Glutamatergic neuron (in vitro differentiated cells): ENCODE data around the gene UBAC1. TPM values are rescaled to one million over a fixed set of nuclear protein-coding genes. Genes with fewer than 3 reads are reported as not detected.

Experiments
- DNase-seq: peaks from one replicate; pipeline ENCODE4 v3.0.0; 2022
- H3K27ac Mint-ChIP-seq: one replicate; pipeline ENCODE4 v1.8.0; 2020; ENCODE audit warnings: mild to moderate bottlenecking, mixed read lengths, inconsistent platforms; ENCODE audit not compliant: unreplicated experiment
- H3K27me3 Mint-ChIP-seq: one replicate; pipeline ENCODE4 v1.8.0; 2020; ENCODE audit warnings: mild to moderate bottlenecking, moderate library complexity, mixed read lengths, inconsistent platforms; ENCODE audit not compliant: unreplicated experiment
- H3K36me3 Mint-ChIP-seq: one replicate; pipeline ENCODE4 v1.8.0; 2020; ENCODE audit warnings: mild to moderate bottlenecking, mixed read lengths, inconsistent platforms; ENCODE audit not compliant: unreplicated experiment
- H3K4me1 Mint-ChIP-seq: one replicate; pipeline ENCODE4 v1.8.0; 2020; ENCODE audit warnings: mild to moderate bottlenecking, low read depth, mixed read lengths, inconsistent platforms; ENCODE audit not compliant: unreplicated experiment
- H3K4me3 Mint-ChIP-seq: one replicate; pipeline ENCODE4 v1.8.0; 2020; ENCODE audit warnings: mild to moderate bottlenecking, mixed read lengths, inconsistent platforms; ENCODE audit not compliant: unreplicated experiment
- H3K9me3 Mint-ChIP-seq: one replicate; pipeline ENCODE4 v1.8.0; 2020; ENCODE audit warnings: mild to moderate bottlenecking, moderate library complexity, mixed read lengths, inconsistent platforms; ENCODE audit not compliant: unreplicated experiment
- total RNA-seq: library from RNA; stranded (reverse); fragmentation: NEBNext Ultra II Directional; extraction: Animal tissue kit (Norgen Biotek cat#: 25700); gene quantifications from one replicate; pipeline ENCODE4 v1.2.1, GENCODE V29; 2021; ENCODE audit not compliant: unreplicated experiment
- TF ChIP-seq, protein P1 (sequence below): fragments of 200-600 bp; sonication (generic); IDR thresholded peaks from one replicate; pipeline ENCODE4 v1.5.0; 2021; ENCODE audit not compliant: partially characterized antibody, unreplicated experiment

UBAC1 gene
- total RNA-seq, 1 donor from 2014 or later = 48.4 TPM

DNA sequence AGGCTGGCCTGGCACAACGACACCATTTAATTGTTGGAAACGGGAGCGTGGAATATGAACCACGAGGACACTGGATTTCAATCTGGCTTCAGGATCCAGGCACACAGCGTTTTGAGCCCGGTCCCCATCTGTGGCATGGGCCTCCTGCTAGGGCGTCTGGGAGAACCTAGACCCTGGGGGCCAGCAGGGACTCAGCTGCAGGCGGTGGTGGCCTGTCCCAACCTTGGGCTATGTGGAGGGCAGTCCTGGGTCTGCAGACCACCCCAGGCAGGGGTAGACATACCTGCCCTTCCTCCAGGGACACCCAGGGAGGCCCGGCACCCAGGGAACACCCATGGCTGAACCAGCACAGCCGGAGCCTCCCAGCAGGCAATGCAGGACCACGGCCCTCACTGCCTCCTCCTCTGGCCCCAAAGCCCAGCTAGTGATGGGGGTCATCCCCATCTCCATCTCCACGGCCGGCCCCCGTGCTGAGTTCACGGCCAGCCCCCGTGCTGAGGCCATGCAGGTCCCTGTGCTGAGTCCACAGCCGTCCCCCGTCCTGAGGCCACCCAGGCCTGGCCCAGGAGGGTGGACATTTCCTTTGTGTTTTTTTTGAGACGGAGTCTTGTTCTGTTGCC is 18.5 kb upstream of the UBAC1 start:
- Mint-ChIP-seq H3K27me3 (peaks cover 3% of the 10 kb centered on the region), H3K27ac (no peak overlapping the region), H3K4me1 (peaks cover 13% of the 10 kb centered on the region), H3K9me3 (peaks cover 5% of the 10 kb centered on the region), H3K4me3 (no peak overlapping the region), H3K36me3 (no peaks in the 10 kb centered on the region)
- TF ChIP-seq, protein P1, sequence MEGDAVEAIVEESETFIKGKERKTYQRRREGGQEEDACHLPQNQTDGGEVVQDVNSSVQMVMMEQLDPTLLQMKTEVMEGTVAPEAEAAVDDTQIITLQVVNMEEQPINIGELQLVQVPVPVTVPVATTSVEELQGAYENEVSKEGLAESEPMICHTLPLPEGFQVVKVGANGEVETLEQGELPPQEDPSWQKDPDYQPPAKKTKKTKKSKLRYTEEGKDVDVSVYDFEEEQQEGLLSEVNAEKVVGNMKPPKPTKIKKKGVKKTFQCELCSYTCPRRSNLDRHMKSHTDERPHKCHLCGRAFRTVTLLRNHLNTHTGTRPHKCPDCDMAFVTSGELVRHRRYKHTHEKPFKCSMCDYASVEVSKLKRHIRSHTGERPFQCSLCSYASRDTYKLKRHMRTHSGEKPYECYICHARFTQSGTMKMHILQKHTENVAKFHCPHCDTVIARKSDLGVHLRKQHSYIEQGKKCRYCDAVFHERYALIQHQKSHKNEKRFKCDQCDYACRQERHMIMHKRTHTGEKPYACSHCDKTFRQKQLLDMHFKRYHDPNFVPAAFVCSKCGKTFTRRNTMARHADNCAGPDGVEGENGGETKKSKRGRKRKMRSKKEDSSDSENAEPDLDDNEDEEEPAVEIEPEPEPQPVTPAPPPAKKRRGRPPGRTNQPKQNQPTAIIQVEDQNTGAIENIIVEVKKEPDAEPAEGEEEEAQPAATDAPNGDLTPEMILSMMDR = no peak
- no peak for DNase-seq

DNA sequence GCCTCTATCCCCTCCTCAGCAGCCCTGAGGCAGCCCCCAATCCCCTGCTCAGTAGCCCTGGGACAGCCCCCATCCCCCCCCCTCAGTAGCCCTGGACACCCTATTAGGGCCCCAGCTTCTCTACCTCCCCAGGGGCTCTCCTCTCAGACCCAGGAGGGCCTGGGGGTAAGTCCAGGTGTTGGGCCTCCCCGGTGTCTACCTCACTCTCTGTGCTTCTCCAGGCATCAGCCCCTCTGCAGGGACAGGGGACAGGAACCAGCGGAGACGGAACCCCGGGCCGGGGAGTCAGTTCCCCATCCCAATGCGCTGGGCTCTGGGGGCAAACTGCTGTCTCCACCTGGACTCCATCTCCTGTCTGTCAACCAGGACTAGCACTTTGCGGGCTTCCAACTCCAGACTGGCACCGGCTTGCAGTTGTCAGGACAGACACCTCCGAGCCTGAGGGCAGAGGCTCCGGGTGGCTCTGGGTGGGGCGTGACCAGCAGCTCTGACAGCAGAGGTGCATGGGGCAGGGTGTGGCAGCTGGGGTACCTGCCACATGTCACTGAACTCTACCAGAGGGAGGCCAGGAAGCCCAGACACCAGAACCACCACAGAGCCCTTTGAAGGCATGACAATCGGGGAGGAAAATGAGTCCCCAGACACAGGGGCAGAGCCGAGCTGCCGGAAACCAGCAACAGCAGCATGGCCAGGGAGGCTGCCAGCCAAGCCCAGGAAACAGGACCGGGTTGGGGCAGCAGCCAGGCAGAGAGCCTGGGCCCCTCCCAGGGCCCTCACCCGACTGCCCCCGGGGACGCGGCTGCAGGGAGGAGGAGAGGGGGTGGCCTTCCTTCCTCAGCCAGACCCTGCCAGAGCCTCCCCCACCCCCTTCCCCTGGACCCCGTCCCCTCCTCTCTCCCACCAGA is 17.7 kb upstream of the UBAC1 start:
- no peak overlapping the region for H3K27ac Mint-ChIP-seq
- peaks cover 3% of the 10 kb centered on the region for H3K27me3 Mint-ChIP-seq
- DNase-seq = no peak
- H3K4me3 Mint-ChIP-seq = no peak overlapping the region
- H3K36me3 Mint-ChIP-seq = no peaks in the 10 kb centered on the region
- peaks cover 15% of the 10 kb centered on the region for H3K4me1 Mint-ChIP-seq
- TF ChIP-seq, protein P1 = no peak
- H3K9me3 Mint-ChIP-seq = peaks cover 7% of the 10 kb centered on the region

DNA sequence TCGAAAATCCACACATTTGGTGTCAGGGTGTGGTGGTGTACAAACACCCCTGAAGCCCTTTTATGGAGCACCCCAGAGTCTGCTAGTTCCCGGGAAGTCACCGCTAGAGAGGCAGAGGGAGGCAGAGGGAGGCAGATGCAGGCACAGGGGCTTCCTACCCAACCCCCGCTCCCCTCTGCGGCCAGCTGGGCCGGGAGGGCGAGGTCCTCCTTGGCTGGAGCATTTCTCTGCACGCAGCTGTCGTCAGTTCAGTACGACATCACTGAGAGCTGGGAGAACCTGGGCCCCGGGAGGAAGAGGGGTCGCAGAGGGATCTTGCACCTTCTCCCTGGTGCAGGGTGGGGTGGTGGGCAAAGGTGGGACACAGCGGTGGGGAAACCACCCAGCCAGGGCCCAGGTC is 15.8 kb upstream of the UBAC1 start:
- Mint-ChIP-seq H3K27me3 (peaks cover 5% of the 10 kb centered on the region), H3K4me3 (peak overlapping the region; percentile 68), H3K27ac (peak overlapping the region; percentile 64), H3K4me1 (peaks cover 19% of the 10 kb centered on the region), H3K36me3 (no peaks in the 10 kb centered on the region), H3K9me3 (peaks cover 8% of the 10 kb centered on the region)
- TF ChIP-seq, protein P1 = no peak
- DNase-seq = peak; percentile 81

DNA sequence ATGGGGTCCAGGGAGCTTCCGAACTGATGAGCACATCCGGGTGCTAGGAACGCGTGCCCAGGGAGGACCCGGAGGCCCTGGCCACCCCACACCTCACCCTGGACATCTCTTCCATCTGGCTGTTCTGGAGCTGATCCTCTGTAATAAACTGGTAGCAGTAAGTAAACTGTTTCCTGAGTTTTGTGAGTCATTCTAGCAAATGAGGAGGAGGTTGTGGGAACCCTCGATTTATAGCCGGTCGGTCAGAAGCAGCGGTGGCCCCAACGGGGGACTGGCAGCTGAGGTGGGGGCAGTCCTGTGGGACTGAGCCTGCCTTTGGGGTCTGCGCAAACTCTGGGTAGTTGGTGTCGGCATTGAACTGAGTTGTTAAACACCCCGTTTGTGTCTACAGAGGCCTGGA is 15.4 kb upstream of the UBAC1 start:
- peaks cover 5% of the 10 kb centered on the region for H3K27me3 Mint-ChIP-seq
- TF ChIP-seq, protein P1 = no peak
- H3K36me3 Mint-ChIP-seq = no peaks in the 10 kb centered on the region
- H3K4me1 Mint-ChIP-seq = peaks cover 19% of the 10 kb centered on the region
- H3K4me3 Mint-ChIP-seq = peak overlapping the region; percentile 68
- no peak for DNase-seq
- peaks cover 8% of the 10 kb centered on the region for H3K9me3 Mint-ChIP-seq
- peak overlapping the region; percentile 64 for H3K27ac Mint-ChIP-seq

DNA sequence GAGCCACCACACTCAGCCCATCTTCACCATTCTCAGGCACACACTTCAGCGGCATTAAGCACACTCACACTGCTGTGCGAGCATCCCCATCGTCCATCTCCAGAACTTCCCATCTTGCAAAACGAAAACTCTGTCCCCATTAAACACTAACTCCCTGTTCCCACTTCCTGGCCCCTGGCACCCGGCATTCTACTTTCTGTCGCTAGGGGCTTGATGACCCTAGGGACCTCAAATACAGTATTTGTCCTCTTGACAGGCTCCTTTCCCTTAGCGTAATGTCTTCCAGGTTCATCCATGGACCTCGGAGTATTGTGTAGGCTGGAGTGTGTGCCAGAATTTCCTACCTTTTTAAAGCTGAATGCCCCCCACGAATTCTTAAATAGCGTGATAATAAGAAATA is 14.7 kb upstream of the UBAC1 start:
- Mint-ChIP-seq H3K27ac (peak overlapping the region; percentile 62), H3K27me3 (peaks cover 5% of the 10 kb centered on the region)
- DNase-seq = no peak

More for the DNA sequence above, 14.7 kb upstream of the UBAC1 start:
- Mint-ChIP-seq H3K4me3 (no peak overlapping the region), H3K4me1 (peaks cover 19% of the 10 kb centered on the region), H3K9me3 (peaks cover 8% of the 10 kb centered on the region), H3K36me3 (no peaks in the 10 kb centered on the region)
- TF ChIP-seq, protein P1 = no peak
